ENCODE results near the gene INTS11. TPM values are rescaled to one million over a fixed set of nuclear protein-coding genes. Genes with fewer than 3 reads are reported as not detected.

Gene INTS11
- total and polyA plus RNA-seq, 2 of the 13 experiments (the other 11 are each of a cell fraction or from before 2014, with no cell fraction given), result 52.8 to 94.8 TPM

GRCh38 chr1:1357871-1358432, 33.5 kb upstream of the INTS11 start (continued):
- no peak for TF ChIP-seq SOX5 (CRISPR knock-in tag; IDR thresholded peaks at IDR 0.05; ENCODE audit: borderline replicate concordance)
- TF ChIP-seq, protein P1, sequence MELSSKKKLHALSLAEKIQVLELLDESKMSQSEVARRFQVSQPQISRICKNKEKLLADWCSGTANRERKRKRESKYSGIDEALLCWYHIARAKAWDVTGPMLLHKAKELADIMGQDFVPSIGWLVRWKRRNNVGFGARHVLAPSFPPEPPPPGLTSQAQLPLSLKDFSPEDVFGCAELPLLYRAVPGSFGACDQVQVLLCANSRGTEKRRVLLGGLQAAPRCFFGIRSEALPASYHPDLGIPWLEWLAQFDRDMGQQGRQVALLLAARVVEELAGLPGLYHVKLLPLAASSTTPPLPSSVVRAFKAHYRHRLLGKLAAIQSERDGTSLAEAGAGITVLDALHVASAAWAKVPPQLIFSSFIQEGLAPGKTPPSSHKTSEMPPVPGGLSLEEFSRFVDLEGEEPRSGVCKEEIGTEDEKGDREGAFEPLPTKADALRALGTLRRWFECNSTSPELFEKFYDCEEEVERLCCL (CRISPR knock-in tag; IDR thresholded peaks at IDR 0.05; ENCODE audit: borderline replicate concordance), result 0 out of 2 replicates have a peak, but pooled peaks have one; percentile 19
- no peak for TF ChIP-seq SP5 (CRISPR knock-in tag; IDR thresholded peaks at IDR 0.05; ENCODE audit: borderline replicate concordance, low read depth)
- peak; percentile 35; the same call in 1 of the 2 replicates for TF ChIP-seq ZNF558 (CRISPR knock-in tag; IDR thresholded peaks at IDR 0.05; ENCODE audit: borderline replicate concordance)
- TF ChIP-seq ZNF230 (CRISPR knock-in tag; IDR thresholded peaks at IDR 0.05), result no peak
- no peak for TF ChIP-seq ZNF616 (CRISPR knock-in tag; IDR thresholded peaks at IDR 0.05; ENCODE audit: low read depth)
- TF ChIP-seq, protein P2, sequence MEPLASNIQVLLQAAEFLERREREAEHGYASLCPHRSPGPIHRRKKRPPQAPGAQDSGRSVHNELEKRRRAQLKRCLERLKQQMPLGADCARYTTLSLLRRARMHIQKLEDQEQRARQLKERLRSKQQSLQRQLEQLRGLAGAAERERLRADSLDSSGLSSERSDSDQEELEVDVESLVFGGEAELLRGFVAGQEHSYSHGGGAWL (CRISPR knock-in tag; IDR thresholded peaks at IDR 0.05), result 0 out of 2 replicates have a peak, but pooled peaks have one; percentile 10
- no peak for TF ChIP-seq RERE (CRISPR knock-in tag; IDR thresholded peaks at IDR 0.05; ENCODE audit: low read depth)
- TF ChIP-seq ZBTB8A (CRISPR knock-in tag; IDR thresholded peaks at IDR 0.05; ENCODE audit: borderline replicate concordance, low read depth), result no peak
- TF ChIP-seq TOPORS (CRISPR knock-in tag; IDR thresholded peaks at IDR 0.05), result no peak
- no peak for TF ChIP-seq ZSCAN12 (CRISPR knock-in tag; IDR thresholded peaks at IDR 0.05)
- TF ChIP-seq ZNF160 (CRISPR knock-in tag; IDR thresholded peaks at IDR 0.05), result no peak
- no peak for TF ChIP-seq CCAR2 (optimal IDR thresholded peaks at IDR 0.05; ENCODE audit: low read depth, low read length)
- TF ChIP-seq RCOR2 (CRISPR knock-in tag; IDR thresholded peaks at IDR 0.05), result no peak
- 0 out of 2 replicates have a peak, but pooled peaks have one; percentile 30 for TF ChIP-seq ZNF224 (CRISPR knock-in tag; IDR thresholded peaks at IDR 0.05)
- TF ChIP-seq NCOA5 (CRISPR knock-in tag; IDR thresholded peaks at IDR 0.05), result no peak
- TF ChIP-seq GPBP1L1 (CRISPR knock-in tag; IDR thresholded peaks at IDR 0.05), result no peak
- no peak for TF ChIP-seq ZFP37 (CRISPR knock-in tag; IDR thresholded peaks at IDR 0.05; ENCODE audit: borderline replicate concordance)
- no peak for TF ChIP-seq ZNF30 (CRISPR knock-in tag; IDR thresholded peaks at IDR 0.05)
- no peak for TF ChIP-seq SNAPC5 (CRISPR knock-in tag; IDR thresholded peaks at IDR 0.05; ENCODE audit: borderline replicate concordance)
- no peak for TF ChIP-seq CBX5 (CRISPR knock-in tag; IDR thresholded peaks at IDR 0.05; ENCODE audit: borderline replicate concordance)
- TF ChIP-seq ZNF510 (CRISPR knock-in tag; IDR thresholded peaks at IDR 0.05; ENCODE audit: low read depth), result 0 out of 2 replicates have a peak, but pooled peaks have one; percentile 12
